Activated CD8-positive, alpha-beta memory T cell treated with anti-CD3 and anti-CD28 coated beads for 36 hours (primary cell): ENCODE measurements around the gene FRS2. TPM values are rescaled to one million over a fixed set of nuclear protein-coding genes. Genes with fewer than 3 reads are reported as not detected.
"Not testable (repeated sequence)": the region's sequence is repeated elsewhere in the genome, so short reads cannot be mapped to it uniquely, and the experiment has no call there.

Source experiments
- CTCF ChIA-PET: fragments of 350-600 bp; sonication (Branson Sonifier 250); formaldehyde crosslinking; loops from one replicate; lab custom pipeline; 2021; ENCODE audit warnings: antibody characterized with exemption; lab: Charles Lee
- POLR2A ChIA-PET: fragments of 350-600 bp; sonication (Branson Sonifier 250); formaldehyde crosslinking; loops from one replicate; lab custom pipeline; 2021; ENCODE audit warnings: antibody characterized with exemption; lab: Charles Lee
- total RNA-seq, 2 experiments: library from RNA; stranded (reverse); gene quantifications; one replicate each; pipeline ENCODE4 v1.2.3, GENCODE V29; 2021

The FRS2 gene
- total RNA-seq, 2 experiments from 2014 or later = 8.5 to 9.3 TPM

GRCh38 chr12:69601962-69602685, 131.9 kb downstream of the FRS2 start:
- ChIA-PET POLR2A (interaction anchor here (0.7 kb wide), 2 partner anchors 16 to 37 kb away, joined by 3 to 5 read pairs; no protein-coding TSS in a partner anchor), CTCF (interaction anchor here (1.0 kb wide), 1 partner anchor 31 kb away, joined by 5 read pairs; no protein-coding TSS in a partner anchor)

- ChIA-PET POLR2A (no interaction called here), CTCF (no interaction called here)
Observed at GRCh38 chr12:69602954-69603353, 132.8 kb downstream of the FRS2 start.

- CTCF ChIA-PET, POLR2A ChIA-PET: not testable (repeated sequence)
Observed at GRCh38 chr12:69603556-69603955, 133.4 kb downstream of the FRS2 start.

GRCh38 chr12:69604275-69604674, 134.1 kb downstream of the FRS2 start:
- CTCF ChIA-PET = interaction anchor here (0.6 kb wide), 1 partner anchor 32 kb away, joined by 4 read pairs; no protein-coding TSS in a partner anchor
- POLR2A ChIA-PET = not testable (repeated sequence)

- CTCF ChIA-PET = no interaction called here
- POLR2A ChIA-PET = no interaction called here
Observed at GRCh38 chr12:69608114-69608513, 137.9 kb downstream of the FRS2 start.

GRCh38 chr12:69610126-69610525, 139.9 kb downstream of the FRS2 start:
- CTCF ChIA-PET = interaction anchor here (0.5 kb wide), 1 partner anchor 80 kb away, joined by 3 read pairs; no protein-coding TSS in a partner anchor
- POLR2A ChIA-PET = no interaction called here

- POLR2A ChIA-PET = no interaction called here
Observed at GRCh38 chr12:69610729-69611128, 140.5 kb downstream of the FRS2 start, which contains the start of gene LRRC10. LRRC10 (minus strand) TSS chr12:69610907; CDS start chr12:69610838, 69 bp downstream.

GRCh38 chr12:69613351-69613750, 143.2 kb downstream of the FRS2 start:
- POLR2A ChIA-PET = no interaction called here
- CTCF ChIA-PET = no interaction called here

More at GRCh38 chr12:69610729-69611128, 140.5 kb downstream of the FRS2 start, which contains the start of gene LRRC10:
- CTCF ChIA-PET = interaction anchor here (0.7 kb wide), 1 partner anchor 9 kb away, joined by 6 read pairs; no protein-coding TSS in a partner anchor

GRCh38 chr12:69616025-69616424, 145.8 kb downstream of the FRS2 start:
- ChIA-PET POLR2A (no interaction called here), CTCF (interaction anchor here (1.7 kb wide), 1 partner anchor 24 kb away, joined by 5 read pairs; no protein-coding TSS in a partner anchor)

- POLR2A ChIA-PET = no interaction called here
- CTCF ChIA-PET = no interaction called here
Observed at GRCh38 chr12:69619050-69619449, 148.9 kb downstream of the FRS2 start.

GRCh38 chr12:69620077-69620476, 149.9 kb downstream of the FRS2 start:
- ChIA-PET POLR2A (no interaction called here), CTCF (interaction anchor here (0.5 kb wide), 1 partner anchor 9 kb away, joined by 6 read pairs; the partner anchor contains the start of gene LRRC10)

- ChIA-PET POLR2A (no interaction called here), CTCF (no interaction called here)
Observed at GRCh38 chr12:69620921-69621320, 150.7 kb downstream of the FRS2 start.

- ChIA-PET POLR2A (no interaction called here), CTCF (interaction anchor here (0.6 kb wide), 1 partner anchor 26 kb away, joined by 4 read pairs; no protein-coding TSS in a partner anchor)
Observed at GRCh38 chr12:69621551-69621950, 151.4 kb downstream of the FRS2 start.

GRCh38 chr12:69623970-69624369, 153.8 kb downstream of the FRS2 start:
- POLR2A ChIA-PET = no interaction called here

GRCh38 chr12:69627501-69627900, 157.3 kb downstream of the FRS2 start:
- ChIA-PET CTCF (no interaction called here), POLR2A (no interaction called here)

More at GRCh38 chr12:69623970-69624369, 153.8 kb downstream of the FRS2 start:
- CTCF ChIA-PET = no interaction called here

Other genes with a start within 250 kb of the FRS2 start
- gene CPSF6, start 230.8 kb upstream of the FRS2 start, total RNA-seq = 100 to 1,000 TPM; 117 to 120 TPM
- gene LYZ, start 122.0 kb upstream of the FRS2 start, total RNA-seq = not detected
- gene YEATS4, start 110.6 kb upstream of the FRS2 start, total RNA-seq = 10 to 100 TPM; 39.9 to 40.0 TPM
- gene CCT2, start 115.1 kb downstream of the FRS2 start, total RNA-seq = 100 to 1,000 TPM; 449 to 452 TPM
- not detected for gene LRRC10, start 140.5 kb downstream of the FRS2 start, total RNA-seq
- not detected for gene BEST3, start 228.9 kb downstream of the FRS2 start, total RNA-seq